ENCODE data around the gene PLOD2. TPM values are rescaled to one million over a fixed set of nuclear protein-coding genes. Genes with fewer than 3 reads are reported as not detected.

Gene PLOD2
- total RNA-seq, 1 donor from 2014 or later: not detected

- no peak for DNase-seq
Measured at GRCh38 chr3:146077181-146077580, 83.8 kb downstream of the PLOD2 start.

DNA sequence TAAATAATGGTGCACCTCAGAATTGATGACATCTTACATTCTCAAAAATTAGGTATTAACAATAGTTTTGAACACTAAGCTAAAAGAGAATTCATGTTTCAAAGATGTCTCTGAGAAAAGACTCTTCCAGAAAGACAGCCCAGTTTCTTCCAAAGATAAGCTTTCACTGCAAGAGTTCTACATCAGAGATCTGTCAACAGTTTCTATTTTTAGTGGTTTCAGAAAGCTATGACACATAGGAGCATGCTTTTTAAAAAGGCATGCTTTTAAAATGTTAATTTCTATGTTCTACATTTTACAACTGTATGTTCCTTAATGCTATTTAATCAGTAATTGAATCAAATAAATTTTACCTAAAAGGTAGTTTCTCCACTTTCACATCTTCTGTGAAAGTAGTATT, 88.2 kb downstream of the PLOD2 start:
- Mint-ChIP-seq H3K4me3 (no peak overlapping the region), H3K36me3 (ENCODE audit: low read depth) (no peaks in the 10 kb centered on the region), H3K9me3 (no peaks in the 10 kb centered on the region), H3K27ac (no peak overlapping the region), H3K27me3 (no peaks in the 10 kb centered on the region), H3K4me1 (no peaks in the 10 kb centered on the region)
- intact Hi-C loops (cut with micrococcal nuclease): no loop called here
- ATAC-seq (ENCODE audit: low read depth) (no peak), DNase-seq (no peak)
- TF ChIP-seq, protein P1, sequence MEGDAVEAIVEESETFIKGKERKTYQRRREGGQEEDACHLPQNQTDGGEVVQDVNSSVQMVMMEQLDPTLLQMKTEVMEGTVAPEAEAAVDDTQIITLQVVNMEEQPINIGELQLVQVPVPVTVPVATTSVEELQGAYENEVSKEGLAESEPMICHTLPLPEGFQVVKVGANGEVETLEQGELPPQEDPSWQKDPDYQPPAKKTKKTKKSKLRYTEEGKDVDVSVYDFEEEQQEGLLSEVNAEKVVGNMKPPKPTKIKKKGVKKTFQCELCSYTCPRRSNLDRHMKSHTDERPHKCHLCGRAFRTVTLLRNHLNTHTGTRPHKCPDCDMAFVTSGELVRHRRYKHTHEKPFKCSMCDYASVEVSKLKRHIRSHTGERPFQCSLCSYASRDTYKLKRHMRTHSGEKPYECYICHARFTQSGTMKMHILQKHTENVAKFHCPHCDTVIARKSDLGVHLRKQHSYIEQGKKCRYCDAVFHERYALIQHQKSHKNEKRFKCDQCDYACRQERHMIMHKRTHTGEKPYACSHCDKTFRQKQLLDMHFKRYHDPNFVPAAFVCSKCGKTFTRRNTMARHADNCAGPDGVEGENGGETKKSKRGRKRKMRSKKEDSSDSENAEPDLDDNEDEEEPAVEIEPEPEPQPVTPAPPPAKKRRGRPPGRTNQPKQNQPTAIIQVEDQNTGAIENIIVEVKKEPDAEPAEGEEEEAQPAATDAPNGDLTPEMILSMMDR (IDR thresholded peaks at IDR 0.05): no peak
- CTCF ChIA-PET: no interaction called here
- POLR2A ChIA-PET: no interaction called here

More at GRCh38 chr3:146077181-146077580, 83.8 kb downstream of the PLOD2 start:
- Mint-ChIP-seq H3K27ac (no peak overlapping the region), H3K9me3 (no peaks in the 10 kb centered on the region), H3K36me3 (ENCODE audit: low read depth) (no peaks in the 10 kb centered on the region), H3K27me3 (no peaks in the 10 kb centered on the region), H3K4me1 (no peaks in the 10 kb centered on the region), H3K4me3 (no peak overlapping the region)
- no peak for ATAC-seq (ENCODE audit: low read depth)
- ChIA-PET CTCF (interaction anchor here (1.1 kb wide), 1 partner anchor 12 kb away, joined by 4 read pairs; no protein-coding TSS in a partner anchor), POLR2A (no interaction called here)
- intact Hi-C loops (cut with micrococcal nuclease): no loop called here
- TF ChIP-seq, protein P1 (IDR thresholded peaks at IDR 0.05): no peak

DNA sequence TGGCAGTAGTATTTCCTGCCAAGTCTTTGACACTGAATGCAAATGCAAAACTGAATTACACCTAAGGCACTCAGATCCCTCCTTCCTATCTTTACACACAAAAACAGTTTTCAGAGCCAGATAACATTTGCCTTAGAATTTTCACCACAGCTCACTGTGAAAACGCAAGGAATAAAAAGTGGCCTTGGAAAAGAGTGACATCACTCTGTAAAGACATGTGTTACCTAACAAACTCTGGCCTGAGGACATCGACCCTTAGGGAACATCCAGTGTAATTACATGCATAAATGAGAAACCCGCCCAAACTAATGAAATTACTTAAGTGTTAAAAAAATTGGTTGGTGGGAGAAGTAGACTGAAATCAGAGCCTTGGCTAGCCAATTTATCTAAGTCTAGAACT, 88.9 kb downstream of the PLOD2 start:
- POLR2A ChIA-PET: no interaction called here
- intact Hi-C loops (cut with micrococcal nuclease): no loop called here
- CTCF ChIA-PET: no interaction called here

GRCh38 chr3:146071632-146072031, 89.4 kb downstream of the PLOD2 start:
- DNase-seq: no peak
- H3K9me3 Mint-ChIP-seq: no peaks in the 10 kb centered on the region
- ChIA-PET CTCF (no interaction called here), POLR2A (no interaction called here)
- no peak overlapping the region for H3K4me3 Mint-ChIP-seq
- TF ChIP-seq, protein P1 (IDR thresholded peaks at IDR 0.05): no peak
- H3K27me3 Mint-ChIP-seq: no peaks in the 10 kb centered on the region
- intact Hi-C loops (cut with micrococcal nuclease): no loop called here
- H3K4me1 Mint-ChIP-seq: no peaks in the 10 kb centered on the region
- H3K27ac Mint-ChIP-seq: no peak overlapping the region
- no peaks in the 10 kb centered on the region for H3K36me3 Mint-ChIP-seq (ENCODE audit: low read depth)
- ATAC-seq (ENCODE audit: low read depth): no peak

More for the DNA sequence above, 88.9 kb downstream of the PLOD2 start:
- H3K27ac Mint-ChIP-seq: no peak overlapping the region
- TF ChIP-seq, protein P1 (IDR thresholded peaks at IDR 0.05): no peak
- no peaks in the 10 kb centered on the region for H3K36me3 Mint-ChIP-seq (ENCODE audit: low read depth)
- no peaks in the 10 kb centered on the region for H3K27me3 Mint-ChIP-seq
- ATAC-seq (ENCODE audit: low read depth): no peak
- H3K4me3 Mint-ChIP-seq: no peak overlapping the region
- no peak for DNase-seq
- no peaks in the 10 kb centered on the region for H3K9me3 Mint-ChIP-seq
- H3K4me1 Mint-ChIP-seq: no peaks in the 10 kb centered on the region

GRCh38 chr3:146067048-146067447, 93.9 kb downstream of the PLOD2 start:
- ChIA-PET POLR2A (no interaction called here), CTCF (no interaction called here)
- TF ChIP-seq, protein P1 (IDR thresholded peaks at IDR 0.05): no peak
- ATAC-seq (ENCODE audit: low read depth): no peak
- no peaks in the 10 kb centered on the region for H3K27me3 Mint-ChIP-seq
- intact Hi-C loops (cut with micrococcal nuclease): loop anchor here (5.0 kb wide), 1 partner anchor 150 kb away; no protein-coding TSS in a partner anchor
- H3K9me3 Mint-ChIP-seq: no peaks in the 10 kb centered on the region
- no peaks in the 10 kb centered on the region for H3K36me3 Mint-ChIP-seq (ENCODE audit: low read depth)
- no peak overlapping the region for H3K4me3 Mint-ChIP-seq
- DNase-seq: no peak
- H3K4me1 Mint-ChIP-seq: no peaks in the 10 kb centered on the region
- H3K27ac Mint-ChIP-seq: no peak overlapping the region

Measured in activated B cell treated with CpG ODN at 0.5 μM for 24 hours (primary cell).